T47D (cell line): Measurements from ENCODE around the gene NDUFS2.
"Not testable (repeated sequence)": the region's sequence is repeated elsewhere in the genome, so short reads cannot be mapped to it uniquely, and the experiment has no call there.

ENCODE experiments used
- DNase-seq, 2 experiments: peaks; one replicate each; pipeline versions ENCODE4 v3.0.0 to v3.0.0-alpha.2; 2011 to 2012; ENCODE audit warnings: low read depth in 1 of 2, low spot score in 1 of 2
- JUND ChIP-seq: IDR thresholded peaks from 2 replicates; pipeline ENCODE4 v1.6.1; 2012; ENCODE audit warnings: low read depth
- in situ Hi-C: cut with HindIII; loops from 2 replicates; pipeline ENCODE4 v1.10.0; 2016; ENCODE audit warnings: low sequenced_read_pairs, low pct_unique_long_range_greater_than_20kb

NDUFS2 gene

DNA sequence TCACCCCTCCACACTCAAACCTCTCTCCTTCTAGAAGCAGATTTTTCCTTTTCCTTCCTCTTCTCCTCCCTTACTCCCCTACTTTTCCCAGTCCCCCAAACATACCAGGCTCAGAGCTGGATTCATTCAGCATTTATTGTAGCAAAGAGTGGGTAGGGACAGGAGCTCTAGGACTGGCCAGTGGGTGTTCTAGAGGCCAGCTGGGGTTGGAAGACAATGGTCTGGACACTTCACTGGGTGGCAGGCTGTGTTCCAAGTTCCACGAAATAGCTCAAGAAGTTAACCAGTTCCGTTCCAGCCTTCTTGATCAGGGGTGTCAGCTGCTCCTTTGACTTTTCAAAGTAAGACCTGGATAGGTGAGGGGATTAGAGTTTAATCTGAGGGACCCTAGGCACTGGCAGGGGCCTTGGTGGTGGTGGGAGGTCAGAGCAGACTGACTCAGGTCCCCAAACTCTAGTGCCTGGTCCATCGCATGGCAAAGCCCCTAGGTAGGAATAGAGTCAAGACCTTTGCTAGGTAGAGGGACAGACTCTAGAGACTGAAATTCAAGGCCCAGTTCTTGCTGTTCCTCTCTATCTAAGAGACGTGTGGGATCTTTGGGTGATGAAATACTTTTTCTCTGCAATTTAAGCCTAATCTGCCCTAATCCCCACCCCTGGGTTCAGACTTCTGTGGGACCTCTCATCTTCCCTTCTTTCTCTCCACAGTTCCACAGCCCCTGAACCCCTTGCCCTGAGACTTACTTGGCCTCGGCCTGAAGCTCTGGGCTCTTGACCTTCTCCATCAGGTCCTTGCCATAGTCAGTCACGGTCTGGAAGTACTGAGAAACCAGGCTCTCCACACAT is 20.2 kb downstream of the NDUFS2 start:
- TF ChIP-seq JUND: no peak
- in situ Hi-C loops: no loop called here
- no peak for DNase-seq

DNA sequence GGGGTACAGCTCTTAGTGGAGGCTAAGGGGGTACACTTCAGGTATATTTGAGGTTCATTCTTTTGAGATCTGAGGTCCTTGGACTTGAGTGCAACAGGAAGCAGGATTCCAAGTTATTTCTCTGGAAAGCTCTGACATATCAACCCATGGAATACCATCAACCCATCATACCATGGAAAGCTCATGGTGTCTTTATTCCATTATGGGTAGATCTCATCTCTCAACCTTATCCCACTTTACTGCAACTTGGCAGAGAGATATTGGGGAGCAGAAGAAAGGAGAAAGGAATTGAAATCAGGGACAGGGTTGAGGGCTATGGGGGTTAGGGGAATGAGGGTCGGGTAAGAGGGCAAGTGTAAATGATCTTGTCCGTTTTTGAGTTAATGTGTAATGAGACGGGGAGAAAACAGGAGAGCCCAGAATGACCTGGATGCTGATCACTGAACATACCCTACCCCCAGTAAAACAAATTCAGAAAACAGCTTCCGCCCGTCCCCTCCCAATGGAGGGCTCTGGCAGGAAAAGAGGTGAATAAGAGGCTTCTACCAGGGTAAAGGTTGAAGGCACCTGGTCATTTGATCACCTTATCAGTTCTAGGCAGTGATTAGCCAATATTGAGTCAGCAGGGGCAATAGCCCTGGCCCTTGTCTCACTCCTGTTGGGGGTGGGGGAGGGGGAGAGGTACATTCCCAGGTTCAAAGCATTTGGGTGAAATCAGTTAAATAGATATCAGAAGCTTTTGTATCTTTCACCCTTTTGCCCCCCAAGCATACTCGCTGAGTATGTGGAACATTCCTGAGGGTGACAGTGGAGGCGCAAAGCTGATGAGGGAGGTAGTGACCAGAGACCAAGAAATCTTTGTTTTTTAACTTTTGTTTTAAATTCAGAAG is 21.9 kb downstream of the NDUFS2 start:
- no peak for TF ChIP-seq JUND
- in situ Hi-C loops: no loop called here
- DNase-seq: no peak

GRCh38 chr1:161224695-161225087 is 22.5 kb downstream of the NDUFS2 start:
- in situ Hi-C loops, DNase-seq: not testable (repeated sequence)

- TF ChIP-seq JUND: no peak
- in situ Hi-C loops: no loop called here
- DNase-seq: no peak
Measured at GRCh38 chr1:161225178-161225533, 23.0 kb downstream of the NDUFS2 start.

DNA sequence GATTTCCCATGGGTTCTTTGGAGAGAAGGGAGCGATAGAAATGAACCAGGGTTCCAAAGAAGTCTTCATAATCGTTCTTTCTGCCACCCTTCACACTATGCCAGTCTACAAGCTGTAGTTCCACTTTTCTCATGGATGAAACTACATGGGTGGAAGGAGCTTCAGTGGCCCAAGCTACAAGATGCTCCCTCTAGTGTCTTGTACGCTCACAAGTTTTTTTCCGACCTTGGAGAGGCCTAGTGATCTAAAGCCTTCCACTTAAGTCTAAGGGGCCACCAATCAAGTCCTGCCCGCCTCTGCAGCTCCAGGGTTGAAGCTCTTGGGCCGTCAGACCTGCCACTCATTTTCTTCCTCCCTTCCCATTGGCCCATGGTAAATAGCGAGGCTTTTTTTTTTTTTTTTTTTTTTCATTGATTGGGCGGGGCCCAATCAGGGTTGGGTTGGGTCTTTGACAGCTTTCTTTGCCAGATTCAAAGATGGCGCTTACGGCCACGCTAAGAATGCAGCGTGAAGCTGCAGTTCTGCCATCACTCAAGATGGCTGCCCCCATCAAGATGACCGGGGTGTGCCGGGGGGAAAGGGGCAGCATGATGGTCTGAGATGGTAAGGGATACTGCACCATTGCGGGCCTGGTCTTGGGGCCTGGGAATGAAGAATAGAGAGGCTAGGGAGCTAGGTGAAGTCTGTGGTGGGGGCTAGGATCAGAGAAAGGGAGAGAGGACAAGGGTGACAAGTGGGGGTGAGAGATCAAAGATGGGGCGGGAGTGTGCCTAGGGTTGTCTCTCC is 23.6 kb downstream of the NDUFS2 start, which contains the start of gene TOMM40L:
Gene TOMM40L (plus strand): TSS at position 527 of the 786 bp plus-strand sequence. CDS start 430 bp downstream, outside the sequence.
- TF ChIP-seq JUND: no peak
- DNase-seq: peak; percentile 91 to 100
- in situ Hi-C loops: no loop called here

DNA sequence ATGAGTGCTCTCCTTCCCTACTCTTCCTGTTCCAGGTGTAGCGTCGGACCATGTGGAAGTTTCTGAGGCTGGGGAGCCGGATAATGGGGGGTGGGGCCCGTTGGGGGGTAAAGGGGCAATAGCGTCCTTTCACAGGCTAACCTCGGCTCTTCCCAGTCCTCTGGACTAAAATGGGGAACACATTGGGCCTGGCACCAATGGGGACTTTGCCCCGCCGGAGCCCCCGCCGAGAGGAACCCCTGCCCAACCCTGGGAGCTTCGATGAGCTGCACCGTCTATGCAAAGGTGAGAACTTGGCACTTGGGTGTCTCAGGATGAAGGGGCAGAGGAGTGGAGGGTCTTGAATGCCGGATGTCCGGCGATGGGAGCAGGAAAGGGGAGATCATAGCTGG is 24.1 kb downstream of the NDUFS2 start:
- DNase-seq: no peak
- in situ Hi-C loops: no loop called here
- TF ChIP-seq JUND: no peak

GRCh38 chr1:161226759-161227158 is 24.6 kb downstream of the NDUFS2 start:
- no peak for DNase-seq
- in situ Hi-C loops: no loop called here
- TF ChIP-seq JUND: no peak

- peak; percentile 71 to 91 for DNase-seq
- no peak for TF ChIP-seq JUND
- in situ Hi-C loops: no loop called here
Measured at GRCh38 chr1:161227196-161227871, 25.2 kb downstream of the NDUFS2 start.

DNA sequence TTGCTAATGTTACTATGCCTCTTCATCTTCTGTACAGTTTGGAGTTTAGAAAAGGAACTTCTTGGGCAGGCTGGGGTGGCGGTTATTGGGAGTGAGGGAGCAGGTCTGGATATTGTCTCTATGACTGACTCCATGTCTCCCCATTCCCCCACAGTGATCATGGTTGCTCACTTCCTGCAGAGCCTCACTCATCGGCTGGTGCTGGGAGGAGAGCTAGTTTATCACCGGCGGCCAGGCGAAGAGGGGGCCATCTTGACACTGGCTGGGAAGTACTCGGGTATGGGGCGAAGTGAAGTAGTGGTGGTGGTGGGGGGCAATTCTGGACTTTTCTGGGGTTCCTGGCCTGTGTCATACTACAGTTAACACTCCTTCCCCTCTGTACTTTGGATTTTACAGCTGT is 25.9 kb downstream of the NDUFS2 start:
- no peak for DNase-seq
- in situ Hi-C loops: no loop called here
- TF ChIP-seq JUND: no peak

DNA sequence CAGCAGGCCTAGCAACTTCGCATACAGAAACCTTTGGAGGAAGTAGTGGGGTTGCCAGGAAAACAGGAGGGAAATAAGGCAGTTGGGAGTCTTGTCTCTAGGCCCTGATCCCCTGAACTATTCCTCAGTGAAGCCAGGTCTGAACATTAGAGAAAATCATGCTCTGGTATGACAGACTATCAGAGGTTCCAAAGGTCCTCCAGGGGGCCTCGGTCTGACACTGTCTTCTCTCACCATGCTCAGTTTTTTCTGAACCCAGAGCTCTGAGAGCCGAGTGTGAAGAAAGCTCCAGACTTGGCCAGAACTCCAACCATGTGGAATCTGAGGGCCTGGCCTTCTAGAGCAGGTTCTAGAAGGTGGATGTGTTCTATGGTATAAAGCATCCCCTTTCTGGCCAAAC is 27.7 kb downstream of the NDUFS2 start:
- in situ Hi-C loops: no loop called here
- DNase-seq: peak in 1 of 2 experiments; percentile 44
- no peak for TF ChIP-seq JUND

- in situ Hi-C loops: no loop called here
- DNase-seq: no peak
- TF ChIP-seq JUND: no peak
Measured at GRCh38 chr1:161230762-161231161, 28.6 kb downstream of the NDUFS2 start.

DNA sequence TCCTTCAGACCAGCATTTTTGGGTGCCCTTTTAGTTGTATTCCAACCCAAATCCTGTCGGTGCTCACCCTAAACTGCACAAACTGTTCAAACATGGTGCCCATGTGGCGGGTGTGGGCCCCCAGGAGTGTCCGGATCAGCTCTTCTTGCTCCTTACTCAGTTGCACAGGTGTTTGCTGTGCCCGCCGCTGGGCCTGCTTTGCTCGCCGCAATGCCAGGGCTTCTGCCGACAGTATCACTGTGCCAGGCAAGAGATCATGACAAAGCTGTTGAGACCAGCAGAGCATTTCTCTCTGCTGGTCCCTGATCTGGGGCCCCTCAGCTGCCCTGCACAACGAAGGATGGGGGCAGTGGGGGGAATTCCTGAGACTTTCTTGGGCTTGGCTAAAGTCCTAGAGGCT is 30.9 kb downstream of the NDUFS2 start:
- in situ Hi-C loops: no loop called here
- DNase-seq: no peak
- no peak for TF ChIP-seq JUND
